SK-MEL-5 (cell line): Measurements from ENCODE around the gene OPRPN. TPM values are rescaled to one million over a fixed set of nuclear protein-coding genes. Genes with fewer than 3 reads are reported as not detected.

Source experiments
- DNase-seq: peaks from one replicate; pipeline ENCODE4 v3.0.0-alpha.2; 2016; ENCODE audit warnings: low read depth, low spot score
- in situ Hi-C: cut with HindIII; loops from 2 replicates; pipeline ENCODE4 v1.10.0; 2016; ENCODE audit warnings: low sequenced_read_pairs, high pct_unique_total_duplicates, low pct_unique_long_range_greater_than_20kb
- polyA plus RNA-seq, 2 experiments: library from polyadenylated mRNA; depleted of rRNA; stranded (reverse); fragments of >200 nt; gene quantifications; 2 replicates each; pipeline ENCODE4 v1.2.3, GENCODE V29; 2015
- total RNA-seq: library from RNA; depleted of rRNA; stranded (reverse); fragments of >200 nt; shearing (Covaris generic); gene quantifications from 2 replicates; pipeline ENCODE4 v1.2.3, GENCODE V29; 2014; rRNA removed

OPRPN gene
- total RNA-seq, result not detected in 2 replicates
- polyA plus RNA-seq (2015; cell fraction: cytosol; rRNA removed), result not detected in 2 replicates
- not detected in 2 replicates for polyA plus RNA-seq (2015; cell fraction: nucleus; rRNA removed)

GRCh38 chr4:70397580-70397979 is at the start of gene OPRPN:
OPRPN (plus strand) TSS chr4:70397940; CDS start chr4:70399286, 1,346 bp downstream.
- no peak for DNase-seq
- in situ Hi-C loops, result no loop called here

GRCh38 chr4:70356185-70356584 is 41.6 kb upstream of the OPRPN start:
- in situ Hi-C loops, result no loop called here
- no peak for DNase-seq

- in situ Hi-C loops, result no loop called here
- DNase-seq, result no peak
Measured at GRCh38 chr4:70359115-70359661, 38.6 kb upstream of the OPRPN start.

- DNase-seq, result no peak
- in situ Hi-C loops, result no loop called here
Measured at GRCh38 chr4:70360460-70360859, 37.3 kb upstream of the OPRPN start, which contains the start of gene SMR3A. SMR3A (plus strand) TSS chr4:70360760; CDS start chr4:70362116, 1,356 bp downstream.

- DNase-seq, result no peak
- in situ Hi-C loops, result no loop called here
Measured at GRCh38 chr4:70364002-70364401, 33.7 kb upstream of the OPRPN start.

- DNase-seq, result peak; percentile 2
- in situ Hi-C loops, result no loop called here
Measured at GRCh38 chr4:70365479-70365878, 32.3 kb upstream of the OPRPN start.

- DNase-seq, result no peak
- in situ Hi-C loops, result no loop called here
Measured at GRCh38 chr4:70367813-70368212, 29.9 kb upstream of the OPRPN start.

- in situ Hi-C loops, result no loop called here
- no peak for DNase-seq
Measured at GRCh38 chr4:70371987-70372386, 25.8 kb upstream of the OPRPN start.

GRCh38 chr4:70372760-70373159 is 25.0 kb upstream of the OPRPN start:
- in situ Hi-C loops, result no loop called here
- DNase-seq, result no peak

GRCh38 chr4:70380578-70380977 is 17.2 kb upstream of the OPRPN start:
- DNase-seq, result no peak
- in situ Hi-C loops, result no loop called here

GRCh38 chr4:70382691-70383181 is 15.0 kb upstream of the OPRPN start, which contains the start of gene SMR3B:
SMR3B (plus strand) TSS chr4:70383131; CDS start chr4:70384511, 1,380 bp downstream.
- in situ Hi-C loops, result no loop called here
- no peak for DNase-seq

GRCh38 chr4:70392057-70392776 is 5.5 kb upstream of the OPRPN start:
- no peak for DNase-seq
- in situ Hi-C loops, result no loop called here

- in situ Hi-C loops, result no loop called here
- DNase-seq, result no peak
Measured at GRCh38 chr4:70399319-70399718, 1.6 kb downstream of the OPRPN start.

- DNase-seq, result no peak
- in situ Hi-C loops, result no loop called here
Measured at GRCh38 chr4:70402762-70403161, 5.0 kb downstream of the OPRPN start.

GRCh38 chr4:70405765-70406164 is 8.0 kb downstream of the OPRPN start:
- in situ Hi-C loops, result no loop called here
- DNase-seq, result no peak

- no peak for DNase-seq
- in situ Hi-C loops, result no loop called here
Measured at GRCh38 chr4:70425306-70425705, 27.6 kb downstream of the OPRPN start.

GRCh38 chr4:70426789-70427188 is 29.0 kb downstream of the OPRPN start:
- in situ Hi-C loops, result no loop called here
- DNase-seq, result no peak

GRCh38 chr4:70437197-70437596 is 39.5 kb downstream of the OPRPN start:
- no peak for DNase-seq
- in situ Hi-C loops, result no loop called here

- in situ Hi-C loops, result no loop called here
- DNase-seq, result no peak
Measured at GRCh38 chr4:70442474-70442873, 44.7 kb downstream of the OPRPN start.
